NCI-H526 treated with DMSO at 0.1 percent for 48 hours (cell line): ENCODE results near the gene MYO5B.
A peak's percentile ranks its signal among the peaks of the same experiment; 100 is the strongest.

Experiments
- DNase-seq: peaks from one replicate; lab custom pipeline; 2025; lab: John Stamatoyannopoulos, UW

The MYO5B gene

DNA sequence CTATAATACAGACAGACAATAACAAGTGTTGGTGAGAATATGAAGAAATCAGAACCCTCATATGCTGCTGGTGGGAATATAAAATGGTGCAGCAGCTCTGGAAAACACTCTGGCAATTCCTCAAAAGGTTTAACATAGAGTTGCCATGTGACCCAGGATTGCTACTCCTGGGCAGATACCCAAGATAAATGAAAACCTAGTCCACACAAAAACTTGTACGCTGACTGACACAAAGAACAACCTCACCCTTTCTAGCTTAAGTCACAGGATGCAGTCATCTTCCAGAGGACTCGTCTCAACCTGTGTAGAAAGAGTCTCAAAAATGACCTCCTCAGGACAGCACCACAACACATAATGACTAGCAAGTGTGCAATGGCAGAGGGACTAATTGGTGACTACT is 310.0 kb downstream of the MYO5B start:
- DNase-seq = no peak

DNA sequence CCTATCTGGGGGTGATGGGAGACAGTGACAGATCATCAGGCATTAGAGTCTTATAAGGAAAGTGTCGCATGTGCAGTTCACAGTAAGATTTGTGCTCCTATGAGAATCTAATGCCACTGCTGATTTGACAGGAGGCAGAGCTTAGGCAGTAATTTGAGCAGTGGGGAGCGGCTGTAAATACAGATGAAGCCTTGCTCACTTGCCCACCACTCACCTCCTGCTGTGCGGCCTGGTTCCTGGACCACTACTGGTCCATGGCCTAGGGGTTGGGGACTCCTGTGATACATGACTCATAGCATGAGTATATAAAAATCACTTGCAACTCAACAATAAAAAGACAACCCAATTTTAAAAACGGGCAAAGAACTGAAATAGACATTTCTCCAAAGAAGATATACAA is 310.5 kb downstream of the MYO5B start:
- no peak for DNase-seq

DNA sequence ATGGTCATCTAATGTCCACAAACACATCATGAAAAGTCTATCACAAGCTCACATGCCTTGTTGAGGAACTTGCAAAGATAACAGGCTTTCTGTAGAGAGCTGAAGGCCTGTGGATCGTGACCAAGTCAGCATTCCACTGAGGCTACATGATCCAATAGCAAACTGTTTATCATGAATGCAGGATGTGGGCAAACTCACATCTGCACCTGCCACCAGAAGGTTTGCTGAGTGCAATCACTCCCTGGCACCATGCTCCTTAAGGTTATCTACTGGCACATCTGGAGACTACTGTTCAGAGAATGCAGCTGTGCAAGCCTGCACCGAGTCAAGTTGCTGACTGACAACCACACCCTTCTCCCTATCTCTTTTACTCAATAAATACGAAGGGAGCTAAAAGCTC is 314.3 kb downstream of the MYO5B start:
- DNase-seq = no peak

DNA sequence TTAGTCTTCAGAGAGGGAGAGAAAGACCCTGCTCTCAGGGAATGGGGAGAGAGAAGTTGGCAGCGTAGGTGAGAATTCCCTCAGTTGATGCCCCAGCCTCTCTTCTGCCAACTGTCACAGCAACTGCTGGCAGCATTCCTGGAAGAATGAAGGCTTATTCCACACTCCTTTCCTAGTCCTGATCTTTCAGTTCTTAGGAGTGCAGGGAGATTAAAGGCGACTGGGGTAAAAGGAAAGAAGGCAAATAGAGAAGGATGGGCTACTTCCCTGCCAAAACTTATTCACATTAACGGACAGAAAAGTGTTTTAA is 315.7 kb downstream of the MYO5B start:
- DNase-seq = no peak

DNA sequence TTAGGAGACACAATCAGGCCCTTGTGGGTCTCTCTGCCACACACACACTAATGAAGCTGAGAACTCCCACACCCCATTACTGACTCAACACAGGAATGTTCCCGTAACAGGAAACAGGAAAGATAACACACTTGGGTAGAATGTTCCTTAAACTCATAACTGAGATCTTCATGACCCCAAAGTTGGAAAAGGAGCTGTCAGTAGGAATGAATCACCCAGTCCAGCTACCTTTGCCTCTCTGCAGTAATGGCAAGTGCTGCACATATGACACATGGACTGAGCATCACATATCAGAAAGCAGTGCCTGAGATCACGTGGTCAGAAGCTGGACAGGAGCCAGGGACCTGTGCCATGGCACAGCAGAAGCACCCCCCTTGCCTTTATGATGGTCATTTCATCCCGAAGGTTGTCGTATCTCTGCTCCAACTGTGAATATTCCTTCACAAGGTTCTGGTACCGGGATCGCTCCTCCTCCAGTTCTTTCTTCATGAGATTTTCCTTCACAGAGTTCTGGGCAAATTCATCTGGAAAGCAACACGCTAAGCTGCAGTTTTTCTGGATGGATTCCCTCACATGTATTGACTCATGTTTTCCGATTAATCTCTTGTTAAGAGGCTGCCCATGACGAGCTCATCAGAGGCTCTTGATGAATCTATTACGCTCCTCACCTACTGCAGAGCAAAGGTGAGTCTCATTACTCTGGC is 316.2 kb downstream of the MYO5B start:
- DNase-seq = no peak

DNA sequence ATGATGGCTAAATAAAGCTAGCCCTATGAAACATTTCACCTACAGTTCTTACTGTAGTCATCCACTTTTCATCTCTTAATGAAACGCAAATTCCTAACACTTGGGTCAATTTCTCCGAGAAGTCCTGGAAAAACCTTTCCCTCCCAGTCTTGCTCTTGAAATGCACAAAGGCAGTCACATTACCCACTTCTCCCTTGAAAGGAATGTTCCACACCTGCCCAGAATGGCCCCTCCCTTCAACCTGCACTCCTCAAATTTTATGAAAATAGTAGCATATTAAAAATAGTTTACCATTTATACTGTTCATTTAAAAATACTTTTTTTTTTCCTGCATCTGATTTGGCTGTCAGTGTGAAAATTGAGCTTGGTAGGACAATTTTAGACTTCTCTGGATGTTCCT is 316.9 kb downstream of the MYO5B start:
- DNase-seq = no peak

DNA sequence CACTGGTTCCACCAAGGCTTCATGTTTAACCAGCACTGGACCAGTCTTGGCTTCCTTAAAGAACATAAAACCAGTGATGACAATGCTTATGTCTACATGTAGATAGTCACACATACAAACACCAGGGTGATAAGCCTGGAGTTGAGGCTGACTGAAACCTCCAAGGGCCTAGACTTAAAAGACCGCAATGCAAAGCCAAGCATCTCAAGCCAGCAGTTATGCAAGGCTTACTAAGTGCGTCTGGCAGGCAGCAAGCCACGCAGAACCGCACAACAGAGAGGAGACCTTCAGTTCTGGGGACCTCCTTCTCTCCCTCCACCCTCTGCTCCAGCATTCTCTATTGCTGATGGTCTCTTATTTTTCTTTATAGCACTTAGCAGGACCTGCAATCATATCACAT is 318.4 kb downstream of the MYO5B start:
- DNase-seq = no peak

DNA sequence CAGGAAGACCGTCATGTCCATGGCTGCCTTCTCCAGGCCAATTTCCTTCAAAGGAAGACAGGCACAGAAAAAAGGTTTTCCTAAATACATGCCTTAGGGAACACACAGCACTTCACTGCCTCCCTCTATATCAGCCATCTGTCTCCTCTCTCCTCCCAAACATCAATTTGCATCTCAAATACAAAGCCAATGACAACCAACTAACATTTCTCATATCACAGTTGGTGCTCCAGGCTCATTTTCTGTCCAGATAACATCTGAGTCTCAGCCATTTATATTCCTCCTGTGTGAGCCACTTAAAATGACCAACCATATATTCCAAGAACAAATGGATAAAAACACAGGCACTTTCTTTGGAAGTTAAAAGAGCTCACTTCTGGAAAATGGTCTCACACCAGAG is 319.2 kb downstream of the MYO5B start:
- peak; percentile 49 for DNase-seq

DNA sequence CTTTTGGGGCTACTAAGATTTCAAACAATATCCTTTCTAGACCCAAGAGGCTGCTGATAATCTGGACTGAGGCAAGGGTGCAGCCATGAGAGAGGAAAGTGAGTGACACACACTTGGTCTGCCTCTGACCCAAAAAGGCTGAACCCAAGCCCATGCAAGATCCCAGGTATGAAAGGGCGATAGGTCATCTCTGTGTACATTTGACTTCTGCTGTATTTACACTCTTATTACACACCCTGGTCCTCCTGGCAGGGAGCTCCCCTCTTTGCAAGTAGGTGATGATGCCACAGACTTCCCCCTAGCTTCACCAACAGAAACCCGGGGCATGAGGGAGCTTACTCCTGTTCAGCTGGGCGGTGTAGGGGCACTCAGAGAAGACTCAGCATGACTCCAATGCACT is 319.8 kb downstream of the MYO5B start:
- no peak for DNase-seq

DNA sequence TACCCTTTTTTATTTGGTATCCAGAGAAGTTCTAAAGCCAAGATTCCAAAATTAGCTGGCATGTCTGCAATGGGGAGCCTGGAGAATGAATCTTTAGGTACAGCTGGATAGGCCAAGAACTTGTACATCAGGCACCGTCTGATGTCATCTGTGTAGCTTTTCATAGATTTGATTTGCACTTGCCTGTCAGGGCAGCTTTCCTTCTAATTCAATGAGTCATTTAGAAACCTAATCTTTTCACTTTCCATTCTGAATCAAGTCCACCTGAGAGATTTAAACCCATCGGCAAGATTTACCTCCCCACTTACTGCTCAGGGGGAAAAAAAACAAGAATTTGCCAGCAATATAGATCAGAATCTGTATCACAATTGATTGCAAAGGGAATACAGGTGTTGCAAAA is 320.7 kb downstream of the MYO5B start:
- DNase-seq = no peak

DNA sequence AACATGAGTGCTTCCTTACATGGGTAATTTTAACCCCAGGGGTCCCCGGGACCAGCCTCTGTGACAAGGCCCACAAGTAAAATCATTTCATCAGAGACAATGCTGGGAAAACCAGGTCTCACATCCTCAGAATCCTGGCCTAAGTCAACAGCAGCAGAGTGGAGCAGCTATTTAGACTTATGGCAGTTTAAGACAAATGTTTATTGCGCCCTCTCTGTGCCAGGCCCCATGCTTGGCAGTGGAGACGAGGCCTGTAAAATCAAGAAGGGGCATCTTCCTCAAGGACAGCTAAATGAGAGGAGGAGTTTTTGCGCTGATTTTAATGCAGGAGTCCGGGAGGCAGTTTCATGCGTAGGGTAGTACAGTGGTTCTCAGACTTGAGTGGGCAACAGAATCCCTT is 325.6 kb downstream of the MYO5B start:
- no peak for DNase-seq

DNA sequence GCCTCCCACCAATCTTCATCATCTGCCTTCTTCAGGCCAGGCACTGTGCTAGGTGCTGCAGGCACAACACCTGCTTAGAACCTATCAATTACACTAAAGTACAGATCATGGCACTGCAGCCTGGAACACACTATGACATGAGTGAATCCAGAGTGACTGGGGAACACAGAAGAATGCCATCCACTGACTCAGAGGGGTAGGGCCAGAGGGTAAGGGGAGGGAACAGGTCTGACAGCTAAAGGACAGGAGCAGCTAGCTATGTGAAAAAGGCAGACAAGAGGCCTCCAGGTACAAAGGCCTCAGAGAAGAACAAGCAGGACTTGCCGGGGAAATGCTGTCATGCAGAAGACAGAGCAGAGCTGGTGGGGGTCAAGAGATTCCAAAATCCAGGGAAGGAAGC is 328.3 kb downstream of the MYO5B start:
- no peak for DNase-seq

DNA sequence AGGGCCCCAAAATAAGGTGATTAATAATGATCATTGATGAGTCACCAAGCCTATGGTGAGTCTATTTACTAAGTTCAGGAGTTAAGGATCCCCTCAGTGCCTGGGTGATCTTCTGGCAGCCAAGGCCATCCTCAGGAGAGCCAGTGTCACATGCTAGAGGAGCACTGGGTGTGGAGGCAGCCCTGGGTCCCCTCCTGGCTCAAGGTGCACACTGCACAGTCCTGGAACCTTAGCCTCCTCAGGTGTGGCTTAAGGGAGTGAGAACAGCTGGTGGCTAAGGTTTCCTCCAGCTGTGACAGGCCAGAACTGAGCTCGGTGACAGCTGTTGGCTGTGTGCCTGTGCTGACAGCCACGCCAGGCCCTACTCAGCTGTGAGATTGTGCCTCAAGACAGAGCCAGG is 329.5 kb downstream of the MYO5B start:
- no peak for DNase-seq

DNA sequence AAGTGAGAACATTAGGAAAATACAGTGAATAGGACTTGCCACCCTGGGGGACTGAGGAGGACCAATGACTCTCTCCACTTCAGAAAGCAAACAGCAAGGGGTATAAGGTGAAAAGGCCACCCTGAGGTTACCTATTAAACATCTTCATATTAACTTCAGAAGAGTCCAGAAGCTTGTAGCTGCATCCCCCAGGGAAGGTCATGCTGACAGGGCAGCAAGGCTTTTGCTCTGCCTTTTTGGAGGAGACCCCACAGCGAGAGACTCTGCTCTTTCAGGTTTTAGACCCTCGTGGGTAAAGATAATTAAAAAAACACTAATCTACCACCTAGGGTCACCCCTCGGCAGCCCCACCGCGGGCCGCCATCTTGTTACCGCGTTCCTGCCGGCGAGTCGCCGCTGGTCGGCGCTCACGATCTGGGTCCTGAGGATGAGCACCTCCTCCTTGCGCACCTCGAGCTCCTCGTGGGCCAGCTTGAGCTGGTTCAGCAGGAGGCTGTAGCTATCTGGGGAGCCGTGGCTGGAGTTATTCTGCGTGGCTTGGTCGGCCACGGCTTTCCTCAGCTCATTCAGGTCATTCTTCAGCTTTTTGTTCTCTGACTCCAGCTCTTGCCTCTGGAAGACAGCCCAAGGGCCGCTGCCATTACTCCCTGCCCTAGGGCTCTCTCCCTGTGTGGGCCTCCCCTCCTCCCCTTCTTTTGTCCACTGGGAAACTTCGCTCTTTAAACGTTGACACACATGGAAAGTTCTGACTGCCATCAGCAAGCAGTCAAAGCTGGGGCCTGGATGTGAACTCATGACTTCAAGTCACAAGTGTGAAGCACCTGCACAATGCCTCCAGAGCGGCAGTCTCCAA is 331.0 kb downstream of the MYO5B start:
- no peak for DNase-seq

DNA sequence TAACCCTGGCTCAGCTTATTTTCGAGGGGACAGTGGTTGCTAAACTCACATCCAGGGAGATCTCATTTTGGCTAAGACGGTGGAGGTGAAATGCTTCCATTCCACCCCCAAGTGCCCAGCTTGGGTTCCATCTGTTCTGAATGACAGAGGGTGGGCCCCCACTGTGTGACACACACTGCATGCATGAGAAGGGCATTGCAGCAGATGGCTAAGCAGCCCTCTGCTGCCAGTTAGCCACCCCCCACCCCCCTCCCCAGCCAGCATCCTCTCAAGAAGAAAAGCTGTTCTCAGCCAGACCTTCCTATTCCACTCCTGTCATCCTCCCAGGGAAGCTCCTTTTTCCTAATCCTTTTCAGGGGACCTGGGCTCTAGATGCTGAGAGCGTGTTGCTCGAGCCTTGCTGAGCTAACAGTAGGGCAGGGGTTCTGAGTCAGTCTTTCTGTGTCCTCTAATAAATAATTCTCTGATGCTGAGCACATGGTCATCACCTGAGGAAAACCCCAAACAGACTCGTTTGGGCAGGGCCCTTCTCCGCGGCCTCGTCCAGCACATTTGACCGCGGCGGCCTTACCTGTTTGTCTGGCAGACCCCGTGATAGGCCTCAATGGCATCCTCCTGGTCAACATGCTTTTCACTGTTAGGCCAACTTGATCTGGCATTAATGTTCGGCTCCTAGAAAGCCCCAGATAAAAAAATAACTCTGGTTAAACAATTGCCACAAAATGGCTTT is 332.1 kb downstream of the MYO5B start:
- DNase-seq = no peak

DNA sequence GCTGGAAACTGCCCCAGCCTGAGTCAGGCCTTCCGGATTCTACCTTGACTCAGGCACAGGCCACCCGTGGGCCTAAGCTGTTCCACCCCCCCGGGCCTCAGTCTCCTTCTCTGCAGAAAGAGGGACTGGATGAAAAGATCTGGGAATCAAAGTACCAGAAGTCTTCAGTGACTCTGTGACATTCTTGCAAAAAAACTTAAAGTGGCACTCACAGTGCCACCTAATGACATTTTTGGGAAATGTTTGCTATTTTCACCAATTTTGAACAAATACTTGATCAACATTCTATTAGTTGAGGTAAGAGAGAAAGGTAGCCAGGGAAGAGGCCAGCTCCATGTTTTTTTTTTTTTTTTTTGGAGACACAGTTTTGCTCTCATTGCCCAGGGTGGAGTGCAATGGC is 333.3 kb downstream of the MYO5B start:
- DNase-seq = no peak

DNA sequence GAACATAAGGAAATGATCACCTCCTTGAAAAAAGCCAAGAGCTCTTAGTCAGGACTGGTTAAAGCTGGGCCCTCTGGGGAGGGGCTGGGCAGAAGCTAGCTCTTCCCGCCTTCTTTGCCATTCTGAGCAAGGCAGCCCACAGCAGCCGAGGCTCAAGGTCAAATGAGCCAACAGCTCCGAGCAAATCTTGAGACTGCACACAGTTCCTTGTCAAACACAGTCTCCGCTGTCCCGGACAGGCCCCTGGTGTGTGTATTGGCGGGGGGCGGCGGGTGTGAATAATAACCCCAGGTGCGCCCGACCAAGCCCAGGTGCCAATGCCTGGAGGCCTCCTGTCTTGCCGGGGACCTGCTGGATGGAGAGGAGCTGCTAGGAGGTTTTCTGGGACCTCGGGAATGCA is 335.2 kb downstream of the MYO5B start:
- no peak for DNase-seq

DNA sequence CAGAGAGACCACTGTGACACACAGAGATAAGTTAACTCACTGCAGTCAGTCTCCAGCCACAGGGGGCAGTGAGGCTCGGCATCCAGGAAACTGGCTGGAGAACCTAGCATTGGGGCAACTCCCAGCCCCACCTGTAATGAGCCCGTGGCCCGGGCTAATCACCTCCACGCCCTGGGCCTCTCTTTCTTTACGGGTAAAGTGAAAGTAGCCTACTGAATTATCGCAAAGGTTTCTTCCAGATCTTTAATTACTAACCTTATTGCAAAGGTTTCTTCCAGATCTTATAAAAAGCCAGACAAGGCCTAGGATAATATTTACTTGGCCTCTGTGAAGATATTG is 336.0 kb downstream of the MYO5B start:
- DNase-seq = no peak

DNA sequence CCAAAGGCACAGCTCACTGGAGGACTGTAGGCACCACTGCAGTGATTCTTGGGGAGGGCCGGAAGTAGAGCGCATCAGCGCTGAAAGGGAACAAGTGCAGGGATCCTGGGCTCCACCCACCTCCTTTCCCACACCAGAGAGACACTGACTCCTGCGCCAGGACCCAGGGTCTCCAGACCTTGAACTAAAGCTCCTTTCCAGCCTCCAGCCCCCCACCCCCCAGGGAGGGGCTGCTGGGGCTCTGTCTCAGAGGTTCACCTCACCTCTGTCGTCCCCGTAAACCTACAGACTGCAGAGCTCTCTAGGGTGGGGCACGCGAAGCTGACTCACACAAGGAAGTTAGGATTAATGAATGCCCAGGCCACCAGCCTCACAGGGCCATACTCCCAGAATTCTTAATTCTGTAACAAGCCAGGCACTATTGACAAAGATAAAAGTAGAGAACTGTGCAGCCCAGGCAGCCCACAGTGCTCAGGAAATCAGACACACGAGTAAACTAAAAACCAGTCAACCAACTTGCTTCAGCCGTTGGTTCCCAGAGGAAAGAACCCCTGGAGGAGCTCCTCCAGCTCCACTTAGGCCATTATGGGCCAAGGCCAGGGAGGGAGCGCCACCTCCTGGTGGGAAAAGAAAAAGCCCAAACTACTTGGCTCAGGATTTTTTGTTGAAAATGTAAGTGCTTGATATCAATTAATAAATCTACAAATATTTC is 336.5 kb downstream of the MYO5B start:
- DNase-seq = peak; percentile 17

DNA sequence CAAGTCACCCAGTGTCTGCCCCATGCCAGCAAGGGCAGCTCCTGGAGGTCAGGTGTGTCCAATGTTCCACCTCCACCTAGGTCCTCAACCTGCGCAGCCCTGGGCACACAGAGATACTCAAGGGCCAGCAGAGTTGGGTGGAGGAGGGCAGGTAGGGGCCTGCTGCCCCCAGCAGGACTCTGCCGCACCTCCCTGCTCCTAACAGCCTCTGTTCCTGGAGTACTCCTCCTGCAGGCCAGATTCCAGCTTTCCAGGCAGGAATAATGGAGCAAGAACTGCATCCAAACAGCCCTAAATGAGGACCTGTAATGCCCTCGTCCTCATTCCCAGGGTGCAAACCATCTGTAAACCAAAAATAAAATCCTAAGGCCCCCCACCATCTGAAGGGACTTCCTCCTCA is 337.2 kb downstream of the MYO5B start:
- no peak for DNase-seq

DNA sequence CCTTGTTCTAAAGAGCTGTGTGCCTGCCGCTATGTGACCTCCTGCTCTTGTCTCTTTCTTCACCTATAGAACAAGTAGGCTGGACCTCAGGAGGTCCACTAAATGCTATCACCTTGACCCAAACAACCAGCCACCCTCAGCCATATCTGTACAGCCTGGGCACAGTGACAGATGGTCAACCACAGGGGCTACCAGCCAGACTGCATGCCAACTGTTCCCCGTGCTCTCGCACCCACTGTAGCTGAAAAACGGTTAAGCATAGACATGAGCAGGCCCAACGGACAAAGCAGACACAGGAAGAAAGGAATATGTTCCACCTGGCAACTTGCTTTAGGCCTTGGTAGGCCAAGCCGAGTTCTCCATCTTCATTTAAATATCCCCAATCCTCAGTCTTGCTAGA is 338.5 kb downstream of the MYO5B start:
- DNase-seq = no peak

DNA sequence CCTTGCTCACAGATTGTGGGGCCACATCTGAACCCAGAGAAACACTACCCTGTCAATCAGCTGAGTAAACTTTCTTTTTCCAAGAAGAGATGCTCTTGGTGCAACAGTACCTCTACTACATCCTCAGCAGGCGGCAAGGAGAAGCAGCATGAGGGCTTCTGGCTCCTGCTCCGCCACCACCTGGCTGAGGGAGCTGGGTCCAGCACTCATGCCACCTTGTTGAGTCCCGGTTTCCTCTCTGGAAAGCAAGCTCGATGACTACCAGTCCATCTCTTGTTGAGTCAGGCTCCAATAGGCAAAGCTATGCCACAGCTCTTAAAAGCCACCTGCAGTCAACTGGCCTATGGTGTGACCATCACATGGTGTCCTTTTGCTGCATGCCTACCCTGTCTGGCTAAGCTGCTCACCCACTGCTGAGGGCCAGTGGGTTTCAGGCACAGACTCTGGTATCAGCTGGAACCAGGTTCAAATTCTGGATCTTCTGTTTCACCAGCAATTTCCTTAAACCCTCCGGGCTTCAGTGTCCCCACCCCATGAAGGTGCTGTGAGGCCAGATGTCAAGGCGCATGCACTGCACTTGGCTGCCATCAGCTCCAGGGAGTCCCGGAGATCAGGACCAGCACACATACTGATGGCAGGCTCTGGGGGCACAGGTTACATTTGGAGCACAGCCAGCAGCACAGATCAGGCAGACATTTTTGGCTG is 339.1 kb downstream of the MYO5B start:
- DNase-seq = no peak
